ENCODE measurements around the gene AQP9.

- TF ChIP-seq CTCF (IDR thresholded peaks at IDR 0.05): no peak
- TF ChIP-seq POLR2A (IDR thresholded peaks at IDR 0.05): no peak
- no peak for TF ChIP-seq EP300 (IDR thresholded peaks at IDR 0.05)
Measured at GRCh38 chr15:58095415-58095814, 42.8 kb upstream of the AQP9 start.

All from sigmoid colon (tissue), 4 donors.